NCI-H82 treated with DMSO at 0.1 percent for 48 hours (cell line): Measurements from ENCODE around the gene FADS3.

ENCODE experiments used
- DNase-seq: peaks from one replicate; lab custom pipeline; 2025; ENCODE audit not compliant: unreplicated experiment; lab: John Stamatoyannopoulos, UW

The FADS3 gene

GRCh38 chr11:61881397-61881796, 9.9 kb downstream of the FADS3 start:
- DNase-seq: no peak

- no peak for DNase-seq
Measured at GRCh38 chr11:61880454-61880853, 10.9 kb downstream of the FADS3 start.

GRCh38 chr11:61880031-61880430, 11.3 kb downstream of the FADS3 start:
- no peak for DNase-seq

GRCh38 chr11:61879152-61879551, 12.2 kb downstream of the FADS3 start:
- no peak for DNase-seq

- DNase-seq: no peak
Measured at GRCh38 chr11:61875698-61876097, 15.6 kb downstream of the FADS3 start.

GRCh38 chr11:61874853-61875252, 16.5 kb downstream of the FADS3 start:
- DNase-seq: no peak

- DNase-seq: no peak
Measured at GRCh38 chr11:61874377-61874809, 17.0 kb downstream of the FADS3 start.

- DNase-seq: no peak
Measured at GRCh38 chr11:61873588-61874376, 17.6 kb downstream of the FADS3 start.

- DNase-seq: no peak
Measured at GRCh38 chr11:61872935-61873565, 18.3 kb downstream of the FADS3 start.

GRCh38 chr11:61871158-61871597, 20.2 kb downstream of the FADS3 start:
- DNase-seq: peak; percentile 58

GRCh38 chr11:61870541-61871031, 20.8 kb downstream of the FADS3 start:
- no peak for DNase-seq

- DNase-seq: no peak
Measured at GRCh38 chr11:61869708-61870451, 21.5 kb downstream of the FADS3 start.

- no peak for DNase-seq
Measured at GRCh38 chr11:61869429-61869707, 22.0 kb downstream of the FADS3 start.

- DNase-seq: no peak
Measured at GRCh38 chr11:61868571-61869428, 22.5 kb downstream of the FADS3 start.

GRCh38 chr11:61866958-61867343, 24.4 kb downstream of the FADS3 start:
- DNase-seq: no peak

- DNase-seq: no peak
Measured at GRCh38 chr11:61866231-61866957, 25.0 kb downstream of the FADS3 start.

- no peak for DNase-seq
Measured at GRCh38 chr11:61864814-61865775, 26.2 kb downstream of the FADS3 start.

GRCh38 chr11:61863548-61864081, 27.7 kb downstream of the FADS3 start:
- no peak for DNase-seq
